K562 (cell line): ENCODE measurements around the gene GLOD4. TPM values are rescaled to one million over a fixed set of nuclear protein-coding genes. Genes with fewer than 3 reads are reported as not detected.

Experiments used
- BACH1 ChIP-seq: fragments of 200-800 bp; sonication (Bioruptor generic); IDR thresholded peaks from 2 replicates; pipeline ENCODE4 v1.6.1; 2016; ENCODE audit warnings: missing genetic modification characterization, missing compliant biosample characterization
- CBFA2T2 ChIP-seq: fragments of 450-650 bp; conservative IDR thresholded peaks from 2 replicates; pipeline ENCODE4 v1.6.1; 2017; ENCODE audit warnings: mild to moderate bottlenecking
- CHD4 ChIP-seq: fragments of 200-600 bp; sonication (generic); IDR thresholded peaks from 3 replicates; pipeline ENCODE4 v1.6.1; 2012; ENCODE audit warnings: low read depth, mild to moderate bottlenecking, mixed read lengths, low read length, inconsistent platforms; ENCODE audit not compliant: insufficient read depth, insufficient replicate concordance, poor library complexity, severe bottlenecking
- FUS ChIP-seq: fragments of 200-400 bp; formaldehyde crosslinking; optimal IDR thresholded peaks from 2 replicates; pipeline ENCODE3; 2017; ENCODE audit warnings: low read depth, low read length
- HDAC1 ChIP-seq, 2 experiments: fragments of 450-650 bp; IDR thresholded peaks; 2 replicates each; pipeline ENCODE4 v1.6.1; 2016 to 2017; ENCODE audit warnings: inconsistent platforms in 1 of 2, mild to moderate bottlenecking in 1 of 2, moderate library complexity in 1 of 2
- L3MBTL2 ChIP-seq: fragments of 450-650 bp; IDR thresholded peaks from 2 replicates; pipeline ENCODE4 v1.6.1; 2016; ENCODE audit warnings: mild to moderate bottlenecking, moderate library complexity
- NBN ChIP-seq: fragments of 450-650 bp; IDR thresholded peaks from 2 replicates; pipeline ENCODE4 v1.6.1; 2016; ENCODE audit warnings: low read depth, mild to moderate bottlenecking
- NCOA1 ChIP-seq: fragments of 450-650 bp; IDR thresholded peaks from 2 replicates; pipeline ENCODE4 v1.6.1; 2016; ENCODE audit warnings: low read depth
- NRF1 ChIP-seq, 2 experiments: fragments of 450-650 bp; IDR thresholded peaks in 1 of 2; conservative IDR thresholded peaks in 1 of 2; 2 replicates each; pipeline ENCODE4 v1.6.1; 2014; ENCODE audit warnings: mild to moderate bottlenecking in 2 of 2
- SIN3A ChIP-seq, 2 experiments: fragments of 150-350 bp in 1 of 2; IDR thresholded peaks; 2 replicates each; pipeline ENCODE4 v1.6.1; 2011 to 2016; ENCODE audit warnings: borderline replicate concordance in 2 of 2, low read depth in 2 of 2, low read length in 2 of 2, mild to moderate bottlenecking in 2 of 2, moderate library complexity in 2 of 2; ENCODE audit not compliant: control insufficient read depth in 1 of 2
- TBP ChIP-seq: optimal IDR thresholded peaks from 2 replicates; pipeline ENCODE3; 2011; ENCODE audit warnings: low read depth, low read length, improper control_type of control experiment
- ZNF354B ChIP-seq: fragments of 250-450 bp; sonication (Bioruptor Pico); IDR thresholded peaks from 2 replicates; pipeline ENCODE4 v1.4.0; 2020
- ZNF507 ChIP-seq: conservative IDR thresholded peaks from 2 replicates; pipeline ENCODE4 v1.6.1; 2017; ENCODE audit warnings: missing genetic modification characterization, missing compliant biosample characterization
- ZNF586 ChIP-seq: fragments of 450-650 bp; formaldehyde crosslinking; conservative IDR thresholded peaks from 2 replicates; pipeline ENCODE4 v1.4.0; 2020; ENCODE audit warnings: mild to moderate bottlenecking, moderate library complexity
- ZNF764 ChIP-seq: fragments of 250-450 bp; sonication (Bioruptor Pico); IDR thresholded peaks from 2 replicates; pipeline ENCODE4 v1.4.0; 2020; ENCODE audit warnings: low read depth, mild to moderate bottlenecking, moderate library complexity
- polyA plus RNA-seq, 8 experiments: library from polyadenylated mRNA; depleted of rRNA in 4 of 8; stranded (reverse) in 5 of 8; unstranded in 3 of 8; fragments of >200 nt; fragmentation: Nextera tagmentation in 2 of 8; fragmentation: Illumina TruSeq in 1 of 8; extraction: Ambion mirVana in 2 of 8; extraction: Trizol in 1 of 8; gene quantifications; 2 replicates each; pipeline versions ENCODE4 v1.2.1 to v1.2.3, GENCODE V29; 2011 to 2014; ENCODE audit warnings: inconsistent platforms in 1 of 8, missing spikeins in 1 of 8
- total RNA-seq, 7 experiments: library from RNA; depleted of rRNA in 6 of 7; stranded (reverse); fragments of >200 nt in 6 of 7; fragmentation: Illumina TruSeq in 2 of 7; extraction: Trizol in 2 of 7; gene quantifications; 2 replicates each; pipeline versions ENCODE4 v1.2.1 to v1.2.3, GENCODE V29; 2011 to 2021; ENCODE audit warnings: low replicate concordance in 1 of 7
- TF ChIP-seq, protein P1 (sequence below): fragments of 250-450 bp; sonication (Bioruptor Pico); IDR thresholded peaks from 2 replicates; pipeline ENCODE4 v1.4.0; 2020; ENCODE audit warnings: mild to moderate bottlenecking
- TF ChIP-seq, protein P2 (sequence below): fragments of 450-650 bp; IDR thresholded peaks from 2 replicates; pipeline ENCODE4 v1.6.1; 2016; ENCODE audit warnings: borderline replicate concordance

The GLOD4 gene
- total and polyA plus RNA-seq, 9 of the 15 experiments (the other 6 are each of a cell fraction or from before 2014, with no cell fraction given), result 52.0 to 109 (median 64.9) TPM

DNA sequence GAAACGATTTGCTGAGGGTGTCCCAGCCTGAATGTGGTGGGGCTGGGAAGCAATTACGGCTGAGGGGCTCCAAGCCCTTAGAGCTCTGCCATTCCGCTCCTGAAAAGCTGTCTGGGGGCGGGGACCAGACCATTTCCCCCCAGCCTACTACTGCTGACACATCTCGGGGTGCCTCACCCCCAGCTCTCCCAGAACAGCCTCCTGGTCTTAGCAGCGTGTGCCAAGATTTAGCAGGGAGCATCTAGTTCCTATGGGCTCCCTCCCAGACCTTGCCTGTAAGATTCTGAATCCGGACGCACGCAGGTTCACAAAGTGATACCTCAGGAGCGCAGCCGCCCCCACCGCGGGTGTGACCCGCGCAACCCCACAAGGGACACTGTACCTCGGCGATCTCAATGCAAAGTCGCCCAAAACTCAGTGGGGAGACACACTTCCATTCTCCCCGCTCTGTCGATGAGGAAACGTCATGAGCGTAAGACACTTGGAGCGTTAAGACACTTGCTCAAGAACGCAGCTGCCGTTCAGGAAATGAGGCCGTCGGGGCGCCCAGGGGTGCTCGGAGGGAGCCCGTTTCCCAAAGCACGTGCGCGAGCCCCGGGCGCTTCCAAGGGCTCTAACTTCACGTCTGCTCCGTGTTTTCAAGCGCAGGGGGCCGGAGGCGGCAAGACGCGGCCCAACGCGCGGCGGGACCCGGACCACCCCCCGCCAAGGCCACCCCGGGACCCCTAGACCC, 30.6 kb downstream of the GLOD4 start (continued):
- TF ChIP-seq, protein P1, sequence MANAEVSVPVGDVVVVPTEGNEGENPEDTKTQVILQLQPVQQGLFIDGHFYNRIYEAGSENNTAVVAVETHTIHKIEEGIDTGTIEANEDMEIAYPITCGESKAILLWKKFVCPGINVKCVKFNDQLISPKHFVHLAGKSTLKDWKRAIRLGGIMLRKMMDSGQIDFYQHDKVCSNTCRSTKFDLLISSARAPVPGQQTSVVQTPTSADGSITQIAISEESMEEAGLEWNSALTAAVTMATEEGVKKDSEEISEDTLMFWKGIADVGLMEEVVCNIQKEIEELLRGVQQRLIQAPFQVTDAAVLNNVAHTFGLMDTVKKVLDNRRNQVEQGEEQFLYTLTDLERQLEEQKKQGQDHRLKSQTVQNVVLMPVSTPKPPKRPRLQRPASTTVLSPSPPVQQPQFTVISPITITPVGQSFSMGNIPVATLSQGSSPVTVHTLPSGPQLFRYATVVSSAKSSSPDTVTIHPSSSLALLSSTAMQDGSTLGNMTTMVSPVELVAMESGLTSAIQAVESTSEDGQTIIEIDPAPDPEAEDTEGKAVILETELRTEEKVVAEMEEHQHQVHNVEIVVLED, result no peak
- TF ChIP-seq ZNF586 (CRISPR knock-in tag) (no peak), L3MBTL2 (peak; percentile 82; the same call in 1 of the 2 replicates), ZNF764 (CRISPR knock-in tag) (no peak), SIN3A (IDR thresholded peaks at IDR 0.05; ENCODE audit: borderline replicate concordance in 2 of 2, control insufficient read depth in 1 of 2, low read depth in 2 of 2, low read length in 2 of 2) (0 out of 4 replicates have a peak, but pooled peaks of 1 of the 2 experiments have one; percentile 57), NBN (no peak), NCOA1 (no peak), CBFA2T2 (no peak), ZNF354B (no peak), TBP (no peak), NRF1 (conservative IDR thresholded peaks at IDR 0.05 in 1 of 2, IDR thresholded peaks at IDR 0.05 in 1 of 2) (no peak), CHD4 (no peak), HDAC1 (IDR thresholded peaks at IDR 0.05) (0 out of 4 replicates have a peak, but pooled peaks of 1 of the 2 experiments have one; percentile 29), BACH1 (no peak), FUS (no peak), ZNF507 (tag) (no peak)
- TF ChIP-seq, protein P2, sequence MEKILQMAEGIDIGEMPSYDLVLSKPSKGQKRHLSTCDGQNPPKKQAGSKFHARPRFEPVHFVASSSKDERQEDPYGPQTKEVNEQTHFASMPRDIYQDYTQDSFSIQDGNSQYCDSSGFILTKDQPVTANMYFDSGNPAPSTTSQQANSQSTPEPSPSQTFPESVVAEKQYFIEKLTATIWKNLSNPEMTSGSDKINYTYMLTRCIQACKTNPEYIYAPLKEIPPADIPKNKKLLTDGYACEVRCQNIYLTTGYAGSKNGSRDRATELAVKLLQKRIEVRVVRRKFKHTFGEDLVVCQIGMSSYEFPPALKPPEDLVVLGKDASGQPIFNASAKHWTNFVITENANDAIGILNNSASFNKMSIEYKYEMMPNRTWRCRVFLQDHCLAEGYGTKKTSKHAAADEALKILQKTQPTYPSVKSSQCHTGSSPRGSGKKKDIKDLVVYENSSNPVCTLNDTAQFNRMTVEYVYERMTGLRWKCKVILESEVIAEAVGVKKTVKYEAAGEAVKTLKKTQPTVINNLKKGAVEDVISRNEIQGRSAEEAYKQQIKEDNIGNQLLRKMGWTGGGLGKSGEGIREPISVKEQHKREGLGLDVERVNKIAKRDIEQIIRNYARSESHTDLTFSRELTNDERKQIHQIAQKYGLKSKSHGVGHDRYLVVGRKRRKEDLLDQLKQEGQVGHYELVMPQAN, result 0 out of 2 replicates have a peak, but pooled peaks have one; percentile 34
